ENCODE results near the gene ABCF2. TPM values are rescaled to one million over a fixed set of nuclear protein-coding genes. Genes with fewer than 3 reads are reported as not detected.
A peak's percentile ranks its signal among the peaks of the same experiment; 100 is the strongest.

Gene ABCF2
- total and polyA plus RNA-seq, 10 of the 15 experiments (the other 5 are each of a cell fraction or from before 2014, with no cell fraction given) = 29.3 to 76.3 (median 57.1) TPM

DNA sequence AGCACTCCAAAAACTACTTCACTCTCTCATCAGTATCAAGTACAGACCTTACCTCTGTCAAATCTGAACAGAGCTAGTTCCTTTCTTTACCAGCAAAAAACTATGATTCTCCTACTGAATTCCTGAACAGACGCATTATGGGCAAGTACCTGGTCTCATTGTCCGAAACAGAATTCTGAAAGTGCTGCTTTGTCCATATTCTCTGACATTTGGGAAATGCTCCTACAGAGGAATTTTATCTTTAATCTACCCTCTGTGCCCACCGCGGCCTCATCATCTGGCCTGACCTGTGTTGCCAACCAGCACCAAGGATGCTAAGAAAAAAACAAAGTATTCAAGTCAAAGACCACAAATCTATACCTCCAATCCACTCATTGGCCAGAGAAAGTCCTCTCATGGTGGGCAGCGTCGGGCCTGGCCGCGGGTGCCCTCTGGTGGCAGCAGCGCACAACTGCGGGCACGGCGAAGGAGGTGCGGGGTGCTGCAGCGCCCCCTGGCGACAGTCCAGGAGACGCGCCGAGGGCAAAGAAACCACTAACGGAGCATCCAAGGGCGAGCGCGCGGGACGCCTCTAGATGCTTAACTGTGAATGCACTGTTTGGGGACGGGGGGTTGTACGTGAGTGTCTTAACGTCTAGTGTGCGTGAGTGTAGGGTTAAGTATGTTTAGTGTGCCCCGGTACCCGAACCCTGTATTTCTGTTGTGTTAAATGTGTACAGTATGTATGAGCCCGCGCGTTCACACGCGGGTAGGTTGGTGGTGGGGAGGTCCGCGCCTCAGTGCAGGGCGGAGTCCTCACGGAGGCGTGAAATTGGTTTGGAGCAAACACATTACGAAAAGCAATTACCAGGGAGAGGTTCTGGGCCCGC is 54.5 kb downstream of the ABCF2 start (continued):
- TF ChIP-seq, protein P1, sequence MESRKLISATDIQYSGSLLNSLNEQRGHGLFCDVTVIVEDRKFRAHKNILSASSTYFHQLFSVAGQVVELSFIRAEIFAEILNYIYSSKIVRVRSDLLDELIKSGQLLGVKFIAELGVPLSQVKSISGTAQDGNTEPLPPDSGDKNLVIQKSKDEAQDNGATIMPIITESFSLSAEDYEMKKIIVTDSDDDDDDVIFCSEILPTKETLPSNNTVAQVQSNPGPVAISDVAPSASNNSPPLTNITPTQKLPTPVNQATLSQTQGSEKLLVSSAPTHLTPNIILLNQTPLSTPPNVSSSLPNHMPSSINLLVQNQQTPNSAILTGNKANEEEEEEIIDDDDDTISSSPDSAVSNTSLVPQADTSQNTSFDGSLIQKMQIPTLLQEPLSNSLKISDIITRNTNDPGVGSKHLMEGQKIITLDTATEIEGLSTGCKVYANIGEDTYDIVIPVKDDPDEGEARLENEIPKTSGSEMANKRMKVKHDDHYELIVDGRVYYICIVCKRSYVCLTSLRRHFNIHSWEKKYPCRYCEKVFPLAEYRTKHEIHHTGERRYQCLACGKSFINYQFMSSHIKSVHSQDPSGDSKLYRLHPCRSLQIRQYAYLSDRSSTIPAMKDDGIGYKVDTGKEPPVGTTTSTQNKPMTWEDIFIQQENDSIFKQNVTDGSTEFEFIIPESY (IDR thresholded peaks at IDR 0.05) = peak; percentile 87
- TF ChIP-seq ASH2L (IDR thresholded peaks at IDR 0.05; ENCODE audit: borderline replicate concordance, low read depth) = no peak
- 0 out of 2 replicates have a peak, but pooled peaks have one; percentile 29 for TF ChIP-seq TARDBP (IDR thresholded peaks at IDR 0.05; ENCODE audit: borderline replicate concordance)
- TF ChIP-seq, protein P2, sequence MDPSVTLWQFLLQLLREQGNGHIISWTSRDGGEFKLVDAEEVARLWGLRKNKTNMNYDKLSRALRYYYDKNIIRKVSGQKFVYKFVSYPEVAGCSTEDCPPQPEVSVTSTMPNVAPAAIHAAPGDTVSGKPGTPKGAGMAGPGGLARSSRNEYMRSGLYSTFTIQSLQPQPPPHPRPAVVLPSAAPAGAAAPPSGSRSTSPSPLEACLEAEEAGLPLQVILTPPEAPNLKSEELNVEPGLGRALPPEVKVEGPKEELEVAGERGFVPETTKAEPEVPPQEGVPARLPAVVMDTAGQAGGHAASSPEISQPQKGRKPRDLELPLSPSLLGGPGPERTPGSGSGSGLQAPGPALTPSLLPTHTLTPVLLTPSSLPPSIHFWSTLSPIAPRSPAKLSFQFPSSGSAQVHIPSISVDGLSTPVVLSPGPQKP (IDR thresholded peaks at IDR 0.05; ENCODE audit: low read depth, low read length) = no peak
- TF ChIP-seq LARP7 (IDR thresholded peaks at IDR 0.05) = peak; percentile 59; the same call in 1 of the 2 replicates
- TF ChIP-seq, protein P3, sequence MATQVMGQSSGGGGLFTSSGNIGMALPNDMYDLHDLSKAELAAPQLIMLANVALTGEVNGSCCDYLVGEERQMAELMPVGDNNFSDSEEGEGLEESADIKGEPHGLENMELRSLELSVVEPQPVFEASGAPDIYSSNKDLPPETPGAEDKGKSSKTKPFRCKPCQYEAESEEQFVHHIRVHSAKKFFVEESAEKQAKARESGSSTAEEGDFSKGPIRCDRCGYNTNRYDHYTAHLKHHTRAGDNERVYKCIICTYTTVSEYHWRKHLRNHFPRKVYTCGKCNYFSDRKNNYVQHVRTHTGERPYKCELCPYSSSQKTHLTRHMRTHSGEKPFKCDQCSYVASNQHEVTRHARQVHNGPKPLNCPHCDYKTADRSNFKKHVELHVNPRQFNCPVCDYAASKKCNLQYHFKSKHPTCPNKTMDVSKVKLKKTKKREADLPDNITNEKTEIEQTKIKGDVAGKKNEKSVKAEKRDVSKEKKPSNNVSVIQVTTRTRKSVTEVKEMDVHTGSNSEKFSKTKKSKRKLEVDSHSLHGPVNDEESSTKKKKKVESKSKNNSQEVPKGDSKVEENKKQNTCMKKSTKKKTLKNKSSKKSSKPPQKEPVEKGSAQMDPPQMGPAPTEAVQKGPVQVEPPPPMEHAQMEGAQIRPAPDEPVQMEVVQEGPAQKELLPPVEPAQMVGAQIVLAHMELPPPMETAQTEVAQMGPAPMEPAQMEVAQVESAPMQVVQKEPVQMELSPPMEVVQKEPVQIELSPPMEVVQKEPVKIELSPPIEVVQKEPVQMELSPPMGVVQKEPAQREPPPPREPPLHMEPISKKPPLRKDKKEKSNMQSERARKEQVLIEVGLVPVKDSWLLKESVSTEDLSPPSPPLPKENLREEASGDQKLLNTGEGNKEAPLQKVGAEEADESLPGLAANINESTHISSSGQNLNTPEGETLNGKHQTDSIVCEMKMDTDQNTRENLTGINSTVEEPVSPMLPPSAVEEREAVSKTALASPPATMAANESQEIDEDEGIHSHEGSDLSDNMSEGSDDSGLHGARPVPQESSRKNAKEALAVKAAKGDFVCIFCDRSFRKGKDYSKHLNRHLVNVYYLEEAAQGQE (IDR thresholded peaks at IDR 0.05; ENCODE audit: low read depth, low read length) = no peak
- no peak for TF ChIP-seq NFYB (IDR thresholded peaks at IDR 0.05; ENCODE audit: insufficient read depth, low read depth, low read length)
- TF ChIP-seq STAT1 (conservative IDR thresholded peaks at IDR 0.05) = 0 out of 2 replicates have a peak, but pooled peaks have one; percentile 43
- 0 out of 2 replicates have a peak, but pooled peaks have one; percentile 50 for TF ChIP-seq CBX5 (IDR thresholded peaks at IDR 0.05; ENCODE audit: low read depth)
- TF ChIP-seq, protein P4, sequence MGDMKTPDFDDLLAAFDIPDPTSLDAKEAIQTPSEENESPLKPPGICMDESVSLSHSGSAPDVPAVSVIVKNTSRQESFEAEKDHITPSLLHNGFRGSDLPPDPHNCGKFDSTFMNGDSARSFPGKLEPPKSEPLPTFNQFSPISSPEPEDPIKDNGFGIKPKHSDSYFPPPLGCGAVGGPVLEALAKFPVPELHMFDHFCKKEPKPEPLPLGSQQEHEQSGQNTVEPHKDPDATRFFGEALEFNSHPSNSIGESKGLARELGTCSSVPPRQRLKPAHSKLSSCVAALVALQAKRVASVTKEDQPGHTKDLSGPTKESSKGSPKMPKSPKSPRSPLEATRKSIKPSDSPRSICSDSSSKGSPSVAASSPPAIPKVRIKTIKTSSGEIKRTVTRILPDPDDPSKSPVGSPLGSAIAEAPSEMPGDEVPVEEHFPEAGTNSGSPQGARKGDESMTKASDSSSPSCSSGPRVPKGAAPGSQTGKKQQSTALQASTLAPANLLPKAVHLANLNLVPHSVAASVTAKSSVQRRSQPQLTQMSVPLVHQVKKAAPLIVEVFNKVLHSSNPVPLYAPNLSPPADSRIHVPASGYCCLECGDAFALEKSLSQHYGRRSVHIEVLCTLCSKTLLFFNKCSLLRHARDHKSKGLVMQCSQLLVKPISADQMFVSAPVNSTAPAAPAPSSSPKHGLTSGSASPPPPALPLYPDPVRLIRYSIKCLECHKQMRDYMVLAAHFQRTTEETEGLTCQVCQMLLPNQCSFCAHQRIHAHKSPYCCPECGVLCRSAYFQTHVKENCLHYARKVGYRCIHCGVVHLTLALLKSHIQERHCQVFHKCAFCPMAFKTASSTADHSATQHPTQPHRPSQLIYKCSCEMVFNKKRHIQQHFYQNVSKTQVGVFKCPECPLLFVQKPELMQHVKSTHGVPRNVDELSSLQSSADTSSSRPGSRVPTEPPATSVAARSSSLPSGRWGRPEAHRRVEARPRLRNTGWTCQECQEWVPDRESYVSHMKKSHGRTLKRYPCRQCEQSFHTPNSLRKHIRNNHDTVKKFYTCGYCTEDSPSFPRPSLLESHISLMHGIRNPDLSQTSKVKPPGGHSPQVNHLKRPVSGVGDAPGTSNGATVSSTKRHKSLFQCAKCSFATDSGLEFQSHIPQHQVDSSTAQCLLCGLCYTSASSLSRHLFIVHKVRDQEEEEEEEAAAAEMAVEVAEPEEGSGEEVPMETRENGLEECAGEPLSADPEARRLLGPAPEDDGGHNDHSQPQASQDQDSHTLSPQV (IDR thresholded peaks at IDR 0.05) = peak; percentile 87
- TF ChIP-seq ZNF384 (IDR thresholded peaks at IDR 0.05; ENCODE audit: borderline replicate concordance, low read depth, low read length) = no peak
- TF ChIP-seq BRCA1 (IDR thresholded peaks at IDR 0.05; ENCODE audit: low read depth, low read length) = no peak
- TF ChIP-seq MXI1 (IDR thresholded peaks at IDR 0.05; ENCODE audit: low read depth, low read length) = no peak
- no peak for TF ChIP-seq EP300 (IDR thresholded peaks at IDR 0.05; ENCODE audit: borderline replicate concordance in 1 of 2, control insufficient read depth in 1 of 2, low read depth in 2 of 2, low read length in 2 of 2)
- TF ChIP-seq PML (IDR thresholded peaks at IDR 0.05; ENCODE audit: low read length) = no peak
- TF ChIP-seq, protein P5, sequence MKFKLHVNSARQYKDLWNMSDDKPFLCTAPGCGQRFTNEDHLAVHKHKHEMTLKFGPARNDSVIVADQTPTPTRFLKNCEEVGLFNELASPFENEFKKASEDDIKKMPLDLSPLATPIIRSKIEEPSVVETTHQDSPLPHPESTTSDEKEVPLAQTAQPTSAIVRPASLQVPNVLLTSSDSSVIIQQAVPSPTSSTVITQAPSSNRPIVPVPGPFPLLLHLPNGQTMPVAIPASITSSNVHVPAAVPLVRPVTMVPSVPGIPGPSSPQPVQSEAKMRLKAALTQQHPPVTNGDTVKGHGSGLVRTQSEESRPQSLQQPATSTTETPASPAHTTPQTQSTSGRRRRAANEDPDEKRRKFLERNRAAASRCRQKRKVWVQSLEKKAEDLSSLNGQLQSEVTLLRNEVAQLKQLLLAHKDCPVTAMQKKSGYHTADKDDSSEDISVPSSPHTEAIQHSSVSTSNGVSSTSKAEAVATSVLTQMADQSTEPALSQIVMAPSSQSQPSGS (IDR thresholded peaks at IDR 0.05; ENCODE audit: low read length) = no peak
